Measurements from ENCODE around the gene MEST. TPM values are rescaled to one million over a fixed set of nuclear protein-coding genes. Genes with fewer than 3 reads are reported as not detected.
A peak's percentile ranks its signal among the peaks of the same experiment; 100 is the strongest.
"Not testable (repeated sequence)": the region's sequence is repeated elsewhere in the genome, so short reads cannot be mapped to it uniquely, and the experiment has no call there.

Gene MEST
- 10 to 100 TPM; 44.3 to 47.7 TPM for total RNA-seq
- long read RNA-seq, transcript MEST-202 (12 exons, 2,443 nt): major isoform, 30 of 42 reads
- long read RNA-seq, partial matches to known transcripts: 1 of 42 reads
- long read RNA-seq, other reads (novel, unspliced or antisense): 9 of 42 reads

GRCh38 chr7:130491841-130492522, at the start of gene MEST:
Gene MEST, plus strand, starts transcription at chr7:130492085. Its CDS starts 229 bp downstream, at chr7:130492314.
- intact Hi-C loops (cut with DNase I, micrococcal nuclease): no loop called here
- no peak for DNase-seq
- ATAC-seq: no peak

DNA sequence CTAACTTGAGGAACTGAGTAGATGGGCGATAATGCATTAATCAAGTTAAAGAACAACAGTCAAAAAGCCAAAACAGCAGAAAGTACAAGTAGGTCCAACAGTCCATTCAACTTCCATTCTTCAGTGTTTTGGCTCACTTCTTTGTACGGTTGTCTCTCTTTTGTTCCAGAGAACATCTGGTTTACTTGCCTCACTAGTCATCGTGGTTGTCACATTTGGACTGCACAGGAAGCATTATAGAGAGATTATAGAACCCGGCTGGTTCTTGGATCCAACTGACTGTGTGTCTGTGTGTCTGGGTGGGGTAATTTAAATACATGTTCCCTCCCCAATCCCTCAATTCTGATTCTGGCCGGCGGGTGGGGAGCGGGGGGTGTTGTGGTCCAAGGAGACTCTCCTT, 49.3 kb upstream of the MEST start:
- ATAC-seq: no peak
- intact Hi-C loops (cut with DNase I, micrococcal nuclease): no loop called here
- no peak for DNase-seq

- ATAC-seq (no peak), DNase-seq (no peak)
- intact Hi-C loops (cut with DNase I, micrococcal nuclease): no loop called here
Observed at GRCh38 chr7:130444234-130444633, 47.7 kb upstream of the MEST start.

DNA sequence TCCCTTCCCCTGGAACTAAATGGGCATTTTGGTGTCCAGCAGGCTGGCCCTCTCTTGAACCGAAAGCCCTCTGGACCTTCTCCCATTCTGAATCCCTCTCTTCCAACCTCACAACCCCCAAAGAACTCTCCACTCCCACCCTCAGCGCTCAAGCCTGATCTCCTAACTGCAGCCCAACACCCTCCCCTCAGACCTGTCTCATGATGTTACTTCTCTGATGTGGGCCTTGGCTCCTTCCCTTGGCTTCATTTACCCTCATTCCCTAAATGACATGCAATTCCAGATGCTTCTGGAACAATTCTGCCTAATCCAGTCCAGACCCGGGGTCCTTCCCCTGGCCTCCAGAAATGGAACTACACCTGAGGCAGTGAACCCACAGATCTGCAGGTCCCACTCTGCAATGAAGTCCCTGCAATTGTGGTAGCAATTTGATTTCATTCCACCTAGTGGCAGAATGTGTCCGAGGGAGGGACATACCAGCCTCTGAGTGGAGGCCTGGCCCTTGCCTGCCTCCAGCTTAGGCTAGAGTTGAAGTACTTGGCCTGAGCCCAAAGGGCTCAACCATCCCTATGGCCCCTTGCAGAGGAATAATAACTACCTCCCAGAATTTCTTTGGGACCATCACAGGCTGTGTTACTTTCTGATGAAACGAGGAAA, 47.0 kb upstream of the MEST start:
- DNase-seq: no peak
- intact Hi-C loops (cut with DNase I, micrococcal nuclease): no loop called here
- ATAC-seq: no peak

- intact Hi-C loops (cut with DNase I, micrococcal nuclease): no loop called here
- DNase-seq: no peak
- ATAC-seq: no peak
Observed at GRCh38 chr7:130446259-130446658, 45.6 kb upstream of the MEST start.

DNA sequence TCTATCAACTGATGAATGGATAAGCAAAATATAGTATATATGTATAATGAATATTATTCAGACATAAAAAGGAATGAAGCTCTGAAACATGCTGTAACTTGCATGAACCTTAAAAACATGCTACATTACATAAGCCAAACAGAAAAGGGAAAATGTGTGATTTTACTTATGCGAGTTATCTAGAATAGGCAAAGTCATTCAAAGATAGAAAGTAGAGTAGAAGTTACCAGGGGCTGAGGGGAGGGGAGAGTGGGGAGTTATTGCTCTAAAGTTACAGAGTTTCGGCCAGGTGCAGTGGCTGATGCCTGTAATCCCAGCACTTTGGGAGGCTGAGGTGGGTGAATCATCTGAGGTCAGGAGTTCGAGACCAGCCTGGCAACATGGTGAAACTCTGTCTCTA, 40.5 kb upstream of the MEST start:
- DNase-seq; intact Hi-C loops (cut with DNase I, micrococcal nuclease); ATAC-seq: not testable (repeated sequence)

- no peak for DNase-seq
- intact Hi-C loops (cut with DNase I, micrococcal nuclease): no loop called here
- ATAC-seq: no peak
Observed at GRCh38 chr7:130452951-130453350, 38.9 kb upstream of the MEST start.

GRCh38 chr7:130454959-130455358, 36.9 kb upstream of the MEST start:
- DNase-seq (no peak), ATAC-seq (no peak)
- intact Hi-C loops (cut with DNase I, micrococcal nuclease): no loop called here

DNA sequence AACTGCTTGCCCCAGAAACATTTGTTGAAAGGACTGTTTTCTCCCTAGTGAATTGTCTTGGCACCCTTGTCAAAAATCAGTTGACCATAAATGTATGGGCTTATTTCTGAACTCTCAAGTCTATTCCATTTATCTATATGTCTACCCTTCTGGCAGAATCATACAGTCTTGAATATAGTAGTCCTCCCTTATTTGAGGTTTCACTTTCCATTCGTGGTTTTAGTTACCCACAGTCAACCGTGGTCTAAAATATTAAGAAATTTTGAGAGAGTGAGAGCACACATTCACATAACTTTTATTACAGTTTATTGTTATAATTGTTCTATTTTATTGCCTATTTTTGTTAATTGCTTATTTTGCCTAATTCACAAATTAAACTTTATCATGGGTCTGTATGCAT, 33.6 kb upstream of the MEST start:
- intact Hi-C loops (cut with DNase I, micrococcal nuclease): no loop called here
- DNase-seq: no peak

DNA sequence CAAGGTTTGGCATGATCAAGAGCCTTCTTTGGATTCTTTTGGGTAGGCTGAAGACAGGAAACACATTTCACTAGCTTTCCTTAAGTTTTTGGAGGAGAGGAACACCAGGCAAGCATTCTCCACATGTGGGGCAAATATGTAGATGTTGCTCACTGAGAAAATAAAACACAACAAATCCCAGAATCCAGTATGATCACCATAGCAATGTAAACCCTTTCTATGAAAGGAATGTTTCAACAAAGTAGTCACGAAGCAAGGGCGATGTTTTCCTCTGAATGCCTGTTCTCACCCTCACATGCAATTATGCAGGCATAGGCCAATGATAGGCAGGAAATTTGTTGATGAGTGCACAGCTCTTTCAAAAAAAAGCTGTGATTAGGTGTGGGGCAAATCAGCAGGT, 30.6 kb upstream of the MEST start:
- no peak for ATAC-seq
- intact Hi-C loops (cut with DNase I, micrococcal nuclease): no loop called here
- DNase-seq: no peak

More for the DNA sequence above, 33.6 kb upstream of the MEST start:
- ATAC-seq: no peak

DNA sequence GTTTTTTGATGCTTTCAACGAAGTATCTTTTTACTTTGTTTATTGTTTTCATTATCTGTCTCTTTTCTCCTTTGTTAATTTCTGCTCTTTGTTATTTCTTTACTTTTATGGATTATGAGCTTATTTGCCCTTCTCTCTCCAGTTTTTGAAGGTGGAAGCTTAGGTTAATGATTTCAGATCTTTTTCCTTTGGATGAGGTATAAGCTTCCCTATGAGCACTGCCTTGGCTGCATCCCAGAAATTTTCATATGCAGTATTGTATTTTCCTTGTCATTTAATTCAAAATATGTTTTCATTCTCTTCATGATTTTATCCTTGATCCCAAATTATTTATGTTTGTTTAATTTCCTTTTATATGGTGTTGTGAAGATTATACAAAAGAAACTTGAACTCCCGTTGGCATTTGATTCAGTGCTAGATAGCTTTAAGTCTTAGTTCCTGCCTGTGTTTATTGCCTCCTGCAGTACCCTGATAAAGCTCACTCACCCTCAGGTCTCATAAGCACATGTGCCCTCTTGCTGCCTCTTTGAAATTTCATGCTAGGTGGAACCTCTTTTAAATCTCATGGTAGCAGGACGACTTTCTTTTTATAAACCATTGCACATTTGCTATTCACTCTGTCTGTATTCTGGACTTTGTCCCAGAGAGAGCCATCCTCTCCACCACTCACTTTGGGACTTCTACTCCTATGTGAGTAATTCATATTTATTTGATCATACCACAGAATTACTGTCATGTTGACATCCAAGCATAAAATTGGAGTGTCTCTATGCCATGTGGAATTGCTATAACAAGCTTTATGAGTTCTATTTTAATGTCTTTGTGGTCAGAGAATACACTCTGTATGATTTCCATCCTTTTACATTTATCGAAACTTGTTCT, 28.1 kb upstream of the MEST start:
- ATAC-seq (peak; percentile 92), DNase-seq (no peak)
- intact Hi-C loops (cut with DNase I, micrococcal nuclease): no loop called here

- DNase-seq (no peak), ATAC-seq (no peak)
- intact Hi-C loops (cut with DNase I, micrococcal nuclease): no loop called here
Observed at GRCh38 chr7:130468612-130469011, 23.3 kb upstream of the MEST start.

DNA sequence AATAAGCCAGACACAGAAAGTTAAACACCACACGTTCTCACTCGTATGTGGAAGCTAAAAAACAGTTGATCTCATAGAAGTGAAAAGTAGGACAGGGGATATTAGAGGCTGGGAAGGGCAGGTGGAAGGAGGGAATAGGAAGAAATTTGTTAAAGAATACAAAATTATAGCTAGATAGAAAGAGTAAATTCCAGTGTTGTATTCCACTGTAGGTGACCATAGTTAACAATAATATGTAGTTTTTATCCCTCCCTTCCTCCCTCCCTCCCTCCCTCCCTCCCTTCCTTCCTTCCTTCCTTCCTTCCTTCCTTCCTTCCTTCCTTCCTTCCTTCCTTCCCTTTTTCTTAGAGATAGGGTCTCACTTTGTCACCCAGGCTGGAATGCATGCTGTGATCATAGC, 19.9 kb upstream of the MEST start:
- DNase-seq (no peak), ATAC-seq (no peak)

GRCh38 chr7:130473289-130473688, 18.6 kb upstream of the MEST start:
- ATAC-seq: no peak
- intact Hi-C loops (cut with DNase I, micrococcal nuclease): no loop called here
- no peak for DNase-seq

More for the DNA sequence above, 19.9 kb upstream of the MEST start:
- intact Hi-C loops (cut with DNase I, micrococcal nuclease): no loop called here

- intact Hi-C loops (cut with DNase I, micrococcal nuclease): no loop called here
- DNase-seq: no peak
- ATAC-seq: no peak
Observed at GRCh38 chr7:130473876-130474275, 18.0 kb upstream of the MEST start.

GRCh38 chr7:130475776-130476175, 16.1 kb upstream of the MEST start:
- ATAC-seq (no peak), DNase-seq (no peak)
- intact Hi-C loops (cut with DNase I, micrococcal nuclease): no loop called here

GRCh38 chr7:130476297-130477150, 15.4 kb upstream of the MEST start:
- intact Hi-C loops (cut with DNase I, micrococcal nuclease): no loop called here
- no peak for ATAC-seq
- no peak for DNase-seq

DNA sequence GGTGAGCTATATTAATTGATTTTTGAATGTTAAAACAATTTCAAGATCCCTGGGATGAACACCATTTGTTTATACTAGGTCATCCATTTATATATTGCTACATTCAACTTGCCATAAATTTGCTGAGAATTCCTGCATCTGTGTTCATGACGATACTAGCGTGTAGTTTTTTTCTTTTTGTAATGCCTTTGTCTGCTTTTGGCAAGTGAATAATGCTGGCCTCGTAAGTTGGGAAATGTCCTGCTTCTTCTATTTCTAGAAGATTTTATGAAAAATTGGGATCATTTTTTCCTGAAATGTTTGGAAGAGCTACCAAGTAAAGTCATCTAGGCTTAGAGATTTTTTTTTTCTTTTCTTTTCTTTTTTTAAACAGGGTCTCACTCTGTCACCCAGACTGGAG, 12.9 kb upstream of the MEST start:
- intact Hi-C loops (cut with DNase I, micrococcal nuclease): no loop called here
- no peak for ATAC-seq
- DNase-seq: no peak

Measured in left colon (tissue), 2 donors.